Measurements from ENCODE around the gene PNP.
"Not testable (repeated sequence)": the region's sequence is repeated elsewhere in the genome, so short reads cannot be mapped to it uniquely, and the experiment has no call there.

GRCh38 chr14:20506276-20506675 lies 37.1 kb downstream of the PNP start:
- not testable (repeated sequence) for TF ChIP-seq CTCF (IDR thresholded peaks at IDR 0.05; ENCODE audit: insufficient read depth, low read depth, low read length); EZH2 (IDR thresholded peaks at IDR 0.05; ENCODE audit: insufficient read depth, low read length)
